CD4-positive, alpha-beta T cell (primary cell): ENCODE data around the gene P4HA1. TPM values are rescaled to one million over a fixed set of nuclear protein-coding genes. Genes with fewer than 3 reads are reported as not detected.
"Not testable (repeated sequence)": the region's sequence is repeated elsewhere in the genome, so short reads cannot be mapped to it uniquely, and the experiment has no call there.

ENCODE experiments used
- ATAC-seq: fragments of 200-7000 bp; cut with Tn5 transposase; one replicate; pipeline ENCODE4 v1.10.0; 2022; ENCODE audit warnings: mild to moderate bottlenecking; ENCODE audit not compliant: poor library complexity
- CTCF ChIA-PET: fragments of 350-600 bp; sonication (Branson Sonifier 250); formaldehyde crosslinking; loops from one replicate; lab custom pipeline; 2021; ENCODE audit warnings: antibody characterized with exemption, inconsistent platforms; lab: Charles Lee
- POLR2A ChIA-PET: fragments of 350-600 bp; sonication (Branson Sonifier 250); formaldehyde crosslinking; loops from one replicate; lab custom pipeline; 2021; ENCODE audit warnings: antibody characterized with exemption, inconsistent platforms; lab: Charles Lee
- DNase-seq, 14 experiments: peaks; one replicate each; pipeline ENCODE4 v3.0.0-alpha.2; 2013 to 2020; ENCODE audit warnings: mixed read lengths in 2 of 14
- H3K27ac ChIP-seq, 2 donors: one replicate each; pipeline versions ENCODE4 v1.5.1 to v1.7.0; 2013; ENCODE audit warnings: low read length in 2 of 2, low read depth in 1 of 2, mild to moderate bottlenecking in 1 of 2
- H3K27me3 ChIP-seq, 2 experiments: 1 replicate in 1 of 2; 2 replicates in 1 of 2; pipeline versions ENCODE4 v1.6.1 to v1.7.0; 2013; ENCODE audit warnings: low read length in 2 of 2, control low read depth in 1 of 2, mild to moderate bottlenecking in 1 of 2, moderate library complexity in 1 of 2; ENCODE audit not compliant: insufficient read depth in 2 of 2, control insufficient read depth in 1 of 2
- H3K36me3 ChIP-seq: one replicate; pipeline ENCODE4 v1.6.1; 2013; ENCODE audit warnings: low read length, control low read depth; ENCODE audit not compliant: insufficient read depth
- H3K4me1 ChIP-seq: one replicate; pipeline ENCODE4 v1.6.1; 2013; ENCODE audit warnings: low read length, control low read depth; ENCODE audit not compliant: insufficient read depth
- H3K4me3 ChIP-seq: one replicate; pipeline ENCODE4 v1.5.1; 2013; ENCODE audit warnings: mild to moderate bottlenecking, low read length, moderate library complexity
- H3K9me3 ChIP-seq, 2 experiments: 1 replicate in 1 of 2; 2 replicates in 1 of 2; pipeline versions ENCODE4 v1.6.1 to v1.7.0; 2013; ENCODE audit warnings: low read length in 2 of 2, mild to moderate bottlenecking in 2 of 2, control low read depth in 1 of 2, moderate library complexity in 1 of 2; ENCODE audit not compliant: control insufficient read depth in 1 of 2, insufficient read depth in 1 of 2
- H3K27ac Mint-ChIP-seq: one replicate; pipeline ENCODE4 v1.8.0; 2020; ENCODE audit warnings: mixed read lengths
- H3K27me3 Mint-ChIP-seq: one replicate; pipeline ENCODE4 v1.8.0; 2021; ENCODE audit warnings: mixed read lengths
- H3K36me3 Mint-ChIP-seq: one replicate; pipeline ENCODE4 v1.8.0; 2021; ENCODE audit warnings: low read depth, mixed read lengths
- H3K4me1 Mint-ChIP-seq: one replicate; pipeline ENCODE4 v1.8.0; 2021; ENCODE audit warnings: low read depth, mixed read lengths
- H3K4me3 Mint-ChIP-seq: one replicate; pipeline ENCODE4 v1.8.0; 2020; ENCODE audit warnings: mild to moderate bottlenecking, mixed read lengths
- H3K9me3 Mint-ChIP-seq: one replicate; pipeline ENCODE4 v1.8.0; 2020; ENCODE audit warnings: mixed read lengths
- intact Hi-C, 2 experiments: fragments of 100-400 bp; cut with DNase I in 1 of 2; cut with micrococcal nuclease in 1 of 2; formaldehyde crosslinking; loops; one replicate each; pipeline versions ENCODE4 v1.15.1 to v1.9.0; 2023 to 2025; cut with DNase I, micrococcal nuclease
- total RNA-seq, 174 experiments: library from RNA in 2 of 174; stranded (reverse) in 2 of 174; gene quantifications; one replicate each; pipeline ENCODE4 v1.2.3 and lab custom pipeline; 2021 to 2026
- TF ChIP-seq, protein P1 (sequence below): fragments of 200-600 bp; IDR thresholded peaks from one replicate; pipeline ENCODE4 v1.8.0; 2022; ENCODE audit warnings: antibody characterized with exemption, mild to moderate bottlenecking

P4HA1 gene
- total RNA-seq, 2 experiments from 2014 or later = 9.0 to 9.1 TPM

DNA sequence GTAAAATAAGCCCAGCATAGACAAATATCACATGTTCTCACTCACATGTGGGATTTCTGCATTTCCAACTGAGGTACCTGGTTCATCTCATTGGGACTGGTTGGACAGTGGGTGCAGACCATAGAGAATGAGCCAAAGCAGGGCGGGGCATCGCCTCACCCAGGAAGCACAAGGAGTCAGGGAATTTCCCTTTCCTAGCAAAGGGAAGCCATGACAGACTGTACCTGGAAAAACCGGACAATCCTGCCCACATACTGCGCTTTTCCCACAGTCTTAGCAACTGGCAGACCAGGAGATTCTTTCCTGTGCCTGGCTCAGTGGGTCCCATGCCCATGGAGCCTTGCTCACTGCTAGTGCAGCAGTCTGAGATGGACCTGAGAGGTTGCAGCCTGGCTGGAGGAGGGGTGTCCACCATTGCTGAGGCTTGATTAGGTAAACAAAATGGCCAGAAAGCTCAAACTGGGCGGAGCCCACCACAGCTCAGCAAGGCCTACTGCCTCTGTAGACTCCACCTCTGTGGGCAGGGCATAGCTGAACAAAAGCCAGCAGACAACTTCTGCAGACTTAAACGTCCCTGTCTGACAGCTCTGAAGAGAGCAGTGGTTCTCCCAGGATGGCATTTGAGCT is 75.0 kb downstream of the P4HA1 start:
- peaks cover 26% of the 10 kb centered on the region for H3K36me3 ChIP-seq
- H3K4me3 ChIP-seq, H3K9me3 Mint-ChIP-seq, H3K4me1 ChIP-seq, H3K27me3 ChIP-seq, intact Hi-C loops, ATAC-seq, POLR2A ChIA-PET, H3K9me3 ChIP-seq, CTCF ChIA-PET, H3K4me3 Mint-ChIP-seq, H3K27me3 Mint-ChIP-seq, H3K27ac ChIP-seq, H3K4me1 Mint-ChIP-seq, DNase-seq, H3K27ac Mint-ChIP-seq: not testable (repeated sequence)
- peaks cover 67% of the 10 kb centered on the region for H3K36me3 Mint-ChIP-seq

DNA sequence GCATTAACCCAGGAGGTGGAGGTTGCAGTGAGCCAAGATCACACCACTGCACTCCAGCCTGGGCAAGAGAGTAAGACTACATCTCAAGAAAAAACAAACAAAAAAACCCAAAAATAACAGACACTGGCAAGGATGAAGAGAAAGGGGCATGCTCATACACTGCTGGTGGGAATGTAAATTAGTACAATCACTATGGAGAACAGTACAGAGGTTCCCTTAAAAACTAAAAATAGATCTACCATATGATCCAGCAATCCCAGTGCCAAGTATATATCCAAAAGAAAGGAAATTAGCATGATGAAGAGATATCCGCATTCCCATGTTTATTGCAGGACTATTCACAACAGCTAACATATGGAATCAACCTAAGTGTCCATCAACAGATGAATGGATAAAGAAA is 75.6 kb downstream of the P4HA1 start:
- ATAC-seq (no peak), DNase-seq (no peak)
- Histone ChIP-seq H3K27ac (no peak overlapping the region), H3K9me3 (no peaks in the 10 kb centered on the region), H3K4me1 (no peaks in the 10 kb centered on the region), H3K27me3 (no peaks in the 10 kb centered on the region), H3K4me3 (no peak overlapping the region), H3K36me3 (peaks cover 32% of the 10 kb centered on the region)
- ChIA-PET POLR2A (no interaction called here), CTCF (interaction anchor here (1.0 kb wide), 1 partner anchor 11 kb away, joined by 3 read pairs; no protein-coding TSS in a partner anchor)
- H3K4me3 Mint-ChIP-seq = no peak overlapping the region
- H3K36me3 Mint-ChIP-seq = peaks cover 67% of the 10 kb centered on the region
- no peak overlapping the region for H3K27ac Mint-ChIP-seq
- peaks cover 7% of the 10 kb centered on the region for H3K4me1 Mint-ChIP-seq
- H3K27me3 Mint-ChIP-seq = no peaks in the 10 kb centered on the region
- intact Hi-C loops = no loop called here
- TF ChIP-seq, protein P1, sequence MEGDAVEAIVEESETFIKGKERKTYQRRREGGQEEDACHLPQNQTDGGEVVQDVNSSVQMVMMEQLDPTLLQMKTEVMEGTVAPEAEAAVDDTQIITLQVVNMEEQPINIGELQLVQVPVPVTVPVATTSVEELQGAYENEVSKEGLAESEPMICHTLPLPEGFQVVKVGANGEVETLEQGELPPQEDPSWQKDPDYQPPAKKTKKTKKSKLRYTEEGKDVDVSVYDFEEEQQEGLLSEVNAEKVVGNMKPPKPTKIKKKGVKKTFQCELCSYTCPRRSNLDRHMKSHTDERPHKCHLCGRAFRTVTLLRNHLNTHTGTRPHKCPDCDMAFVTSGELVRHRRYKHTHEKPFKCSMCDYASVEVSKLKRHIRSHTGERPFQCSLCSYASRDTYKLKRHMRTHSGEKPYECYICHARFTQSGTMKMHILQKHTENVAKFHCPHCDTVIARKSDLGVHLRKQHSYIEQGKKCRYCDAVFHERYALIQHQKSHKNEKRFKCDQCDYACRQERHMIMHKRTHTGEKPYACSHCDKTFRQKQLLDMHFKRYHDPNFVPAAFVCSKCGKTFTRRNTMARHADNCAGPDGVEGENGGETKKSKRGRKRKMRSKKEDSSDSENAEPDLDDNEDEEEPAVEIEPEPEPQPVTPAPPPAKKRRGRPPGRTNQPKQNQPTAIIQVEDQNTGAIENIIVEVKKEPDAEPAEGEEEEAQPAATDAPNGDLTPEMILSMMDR = no peak
- no peaks in the 10 kb centered on the region for H3K9me3 Mint-ChIP-seq

DNA sequence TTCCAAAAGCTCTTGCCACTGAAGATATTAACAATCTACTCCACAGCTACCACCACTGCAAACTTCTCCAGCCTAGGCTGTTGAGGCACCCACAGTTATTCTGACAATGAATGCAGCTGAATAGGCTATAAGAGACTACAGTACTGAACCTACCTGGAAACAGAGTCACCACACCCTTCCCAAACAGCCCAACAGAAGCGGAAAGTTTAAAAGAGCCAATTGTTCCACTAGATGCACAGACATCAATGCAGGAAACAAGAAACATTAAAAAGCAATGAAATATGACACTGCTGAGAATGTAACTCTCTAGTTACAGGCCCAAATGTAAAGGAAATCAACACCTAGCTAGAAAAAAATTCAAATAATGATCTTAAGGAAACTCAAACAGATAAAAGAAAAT is 77.6 kb downstream of the P4HA1 start:
- TF ChIP-seq, protein P1 = no peak
- no peak overlapping the region for H3K4me3 ChIP-seq
- no peaks in the 10 kb centered on the region for H3K27me3 ChIP-seq
- ChIA-PET POLR2A (no interaction called here), CTCF (no interaction called here)
- ATAC-seq (no peak), DNase-seq (no peak)
- no peak overlapping the region for H3K27ac ChIP-seq
- Mint-ChIP-seq H3K36me3 (peaks cover 66% of the 10 kb centered on the region), H3K27me3 (no peaks in the 10 kb centered on the region), H3K4me3 (no peak overlapping the region), H3K4me1 (peaks cover 1% of the 10 kb centered on the region), H3K9me3 (no peaks in the 10 kb centered on the region), H3K27ac (no peak overlapping the region)
- peaks cover 42% of the 10 kb centered on the region for H3K36me3 ChIP-seq
- intact Hi-C loops = no loop called here
- H3K4me1 ChIP-seq = no peaks in the 10 kb centered on the region
- no peaks in the 10 kb centered on the region for H3K9me3 ChIP-seq

- Histone ChIP-seq H3K36me3 (peaks cover 46% of the 10 kb centered on the region), H3K27ac (no peak overlapping the region), H3K4me3 (no peak overlapping the region), H3K4me1 (no peaks in the 10 kb centered on the region), H3K9me3 (no peaks in the 10 kb centered on the region), H3K27me3 (no peaks in the 10 kb centered on the region)
- H3K36me3 Mint-ChIP-seq = peaks cover 65% of the 10 kb centered on the region
- intact Hi-C loops = no loop called here
- no peak overlapping the region for H3K4me3 Mint-ChIP-seq
- POLR2A ChIA-PET = no interaction called here
- H3K27me3 Mint-ChIP-seq = no peaks in the 10 kb centered on the region
- CTCF ChIA-PET = no interaction called here
- no peaks in the 10 kb centered on the region for H3K9me3 Mint-ChIP-seq
- H3K4me1 Mint-ChIP-seq = no peaks in the 10 kb centered on the region
- no peak for DNase-seq
- ATAC-seq = no peak
- TF ChIP-seq, protein P1 = no peak
- H3K27ac Mint-ChIP-seq = no peak overlapping the region
Observed at GRCh38 chr10:73018632-73019031, 78.0 kb downstream of the P4HA1 start.
